ENCODE measurements around the gene GCAT.

DNA sequence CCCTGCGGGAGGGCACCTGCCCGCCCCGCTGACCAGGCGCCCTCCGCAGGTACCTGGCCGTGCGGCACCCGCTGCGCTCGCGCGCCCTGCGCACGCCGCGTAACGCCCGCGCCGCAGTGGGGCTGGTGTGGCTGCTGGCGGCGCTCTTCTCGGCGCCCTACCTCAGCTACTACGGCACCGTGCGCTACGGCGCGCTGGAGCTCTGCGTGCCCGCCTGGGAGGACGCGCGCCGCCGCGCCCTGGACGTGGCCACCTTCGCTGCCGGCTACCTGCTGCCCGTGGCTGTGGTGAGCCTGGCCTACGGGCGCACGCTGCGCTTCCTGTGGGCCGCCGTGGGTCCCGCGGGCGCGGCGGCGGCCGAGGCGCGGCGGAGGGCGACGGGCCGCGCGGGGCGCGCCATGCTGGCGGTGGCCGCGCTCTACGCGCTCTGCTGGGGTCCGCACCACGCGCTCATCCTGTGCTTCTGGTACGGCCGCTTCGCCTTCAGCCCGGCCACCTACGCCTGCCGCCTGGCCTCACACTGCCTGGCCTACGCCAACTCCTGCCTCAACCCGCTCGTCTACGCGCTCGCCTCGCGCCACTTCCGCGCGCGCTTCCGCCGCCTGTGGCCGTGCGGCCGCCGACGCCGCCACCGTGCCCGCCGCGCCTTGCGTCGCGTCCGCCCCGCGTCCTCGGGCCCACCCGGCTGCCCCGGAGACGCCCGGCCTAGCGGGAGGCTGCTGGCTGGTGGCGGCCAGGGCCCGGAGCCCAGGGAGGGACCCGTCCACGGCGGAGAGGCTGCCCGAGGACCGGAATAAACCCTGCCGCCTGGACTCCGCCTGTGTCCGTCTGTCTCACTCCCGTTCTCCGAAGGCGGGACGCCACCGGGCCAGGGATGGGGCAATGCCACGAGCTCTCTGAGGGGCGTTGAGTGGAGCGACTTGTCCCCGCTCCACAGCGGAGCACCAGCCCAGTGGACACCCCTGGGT is 17.2 kb downstream of the GCAT start:
- TF ChIP-seq, protein P1, sequence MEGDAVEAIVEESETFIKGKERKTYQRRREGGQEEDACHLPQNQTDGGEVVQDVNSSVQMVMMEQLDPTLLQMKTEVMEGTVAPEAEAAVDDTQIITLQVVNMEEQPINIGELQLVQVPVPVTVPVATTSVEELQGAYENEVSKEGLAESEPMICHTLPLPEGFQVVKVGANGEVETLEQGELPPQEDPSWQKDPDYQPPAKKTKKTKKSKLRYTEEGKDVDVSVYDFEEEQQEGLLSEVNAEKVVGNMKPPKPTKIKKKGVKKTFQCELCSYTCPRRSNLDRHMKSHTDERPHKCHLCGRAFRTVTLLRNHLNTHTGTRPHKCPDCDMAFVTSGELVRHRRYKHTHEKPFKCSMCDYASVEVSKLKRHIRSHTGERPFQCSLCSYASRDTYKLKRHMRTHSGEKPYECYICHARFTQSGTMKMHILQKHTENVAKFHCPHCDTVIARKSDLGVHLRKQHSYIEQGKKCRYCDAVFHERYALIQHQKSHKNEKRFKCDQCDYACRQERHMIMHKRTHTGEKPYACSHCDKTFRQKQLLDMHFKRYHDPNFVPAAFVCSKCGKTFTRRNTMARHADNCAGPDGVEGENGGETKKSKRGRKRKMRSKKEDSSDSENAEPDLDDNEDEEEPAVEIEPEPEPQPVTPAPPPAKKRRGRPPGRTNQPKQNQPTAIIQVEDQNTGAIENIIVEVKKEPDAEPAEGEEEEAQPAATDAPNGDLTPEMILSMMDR (IDR thresholded peaks at IDR 0.05) = no peak
- no peak for TF ChIP-seq POLR2A (IDR thresholded peaks at IDR 0.05)

Data from testis (tissue), 2 donors.